Activated CD8-positive, alpha-beta memory T cell treated with anti-CD3 and anti-CD28 coated beads for 36 hours (primary cell): ENCODE data around the gene FLII. TPM values are rescaled to one million over a fixed set of nuclear protein-coding genes. Genes with fewer than 3 reads are reported as not detected.
"Not testable (repeated sequence)": the region's sequence is repeated elsewhere in the genome, so short reads cannot be mapped to it uniquely, and the experiment has no call there.

ENCODE experiments used
- CTCF ChIA-PET: fragments of 350-600 bp; sonication (Branson Sonifier 250); formaldehyde crosslinking; loops from one replicate; lab custom pipeline; 2021; ENCODE audit warnings: antibody characterized with exemption; lab: Charles Lee
- POLR2A ChIA-PET: fragments of 350-600 bp; sonication (Branson Sonifier 250); formaldehyde crosslinking; loops from one replicate; lab custom pipeline; 2021; ENCODE audit warnings: antibody characterized with exemption; lab: Charles Lee
- total RNA-seq, 2 experiments: library from RNA; stranded (reverse); gene quantifications; one replicate each; pipeline ENCODE4 v1.2.3, GENCODE V29; 2021

Gene FLII
- 100 to 1,000 TPM; 264 to 279 TPM for total RNA-seq

DNA sequence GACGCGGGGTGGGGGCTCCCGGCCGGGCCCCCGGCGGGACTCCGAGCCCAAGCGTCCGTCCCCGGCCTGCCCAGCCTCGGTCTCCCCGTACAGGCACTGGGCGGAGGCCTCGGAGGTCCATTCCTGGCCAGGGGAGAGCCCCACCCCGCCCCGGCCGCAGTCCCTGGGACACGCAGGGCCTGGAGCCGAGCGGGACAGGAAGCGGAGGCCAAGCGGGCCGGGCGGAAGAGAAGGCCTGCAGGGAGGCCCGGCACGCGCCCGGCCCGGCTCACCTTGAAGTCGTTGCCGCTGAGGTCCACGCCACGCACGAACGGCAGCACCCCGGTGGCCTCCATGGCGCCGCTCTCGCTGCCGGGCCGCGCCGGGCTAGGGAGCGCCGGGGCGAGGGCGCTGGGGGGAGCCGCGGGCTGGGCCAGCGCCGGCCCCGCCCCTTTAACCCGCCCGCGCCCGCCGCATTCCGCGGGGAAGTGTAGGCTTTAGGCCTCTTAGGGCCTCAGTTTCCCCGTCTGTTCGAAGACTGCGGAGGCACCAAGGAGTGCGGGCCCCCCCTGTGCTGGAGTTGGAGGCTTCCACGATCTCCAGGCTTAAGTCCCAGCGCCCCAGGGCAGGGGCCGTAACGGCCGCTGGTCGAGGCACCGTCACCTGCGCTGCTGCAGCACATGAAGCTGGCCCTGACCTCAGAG, at the start of gene FLII:
Gene FLII (minus strand): TSS at position 383 of the 683 bp plus-strand sequence. CDS start 48 bp downstream, at position 335.
- CTCF ChIA-PET = interaction anchor here (1.1 kb wide), 1 partner anchor 10 kb away, joined by 4 read pairs; no protein-coding TSS in a partner anchor
- POLR2A ChIA-PET = interaction anchor here (0.7 kb wide), 2 partner anchors 56 to 635 kb away, joined by 3 to 4 read pairs; partner anchors contain the start of gene TOP3A

- POLR2A ChIA-PET = not testable (repeated sequence)
Observed at GRCh38 chr17:18303206-18303605, 44.7 kb upstream of the FLII start.

DNA sequence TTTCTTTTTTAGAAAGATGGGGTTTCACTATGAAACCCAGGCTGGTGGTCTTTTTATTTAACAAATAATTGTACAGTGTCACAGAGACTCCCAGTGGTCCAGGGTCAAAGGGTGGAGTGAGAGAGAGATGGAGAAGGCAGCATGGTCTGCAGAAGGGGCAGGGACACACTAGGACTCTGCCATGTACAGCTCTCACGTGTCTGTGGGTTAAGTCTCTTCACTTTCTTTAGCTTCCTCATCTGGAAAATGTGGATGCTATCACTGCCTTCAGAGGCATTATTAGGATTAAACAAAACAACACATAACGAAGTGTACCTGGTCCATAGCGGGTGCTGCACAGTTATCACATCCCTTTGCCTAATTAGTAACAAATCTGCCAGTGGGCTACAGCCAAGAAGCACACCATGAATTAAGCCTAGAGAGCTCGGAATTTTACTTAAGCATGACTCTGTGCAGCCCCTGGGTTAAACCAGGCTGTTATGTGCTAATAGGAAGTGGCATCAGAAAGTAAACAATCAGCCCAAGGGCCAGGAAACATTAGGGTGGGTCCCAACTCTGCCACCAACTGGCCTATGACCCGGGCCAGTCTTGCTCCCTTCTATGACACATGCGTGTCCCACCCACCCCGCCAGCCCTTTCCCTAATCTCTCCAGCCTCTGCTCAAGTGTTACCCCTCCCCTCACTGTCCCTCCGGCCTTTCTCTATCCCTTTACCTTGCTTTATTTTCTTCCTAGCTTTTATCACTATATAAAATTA, 42.4 kb upstream of the FLII start:
- POLR2A ChIA-PET = no interaction called here
- CTCF ChIA-PET = no interaction called here

More at GRCh38 chr17:18303206-18303605, 44.7 kb upstream of the FLII start:
- CTCF ChIA-PET = interaction anchor here (0.6 kb wide), 1 partner anchor 190 kb away, joined by 4 read pairs; no protein-coding TSS in a partner anchor

DNA sequence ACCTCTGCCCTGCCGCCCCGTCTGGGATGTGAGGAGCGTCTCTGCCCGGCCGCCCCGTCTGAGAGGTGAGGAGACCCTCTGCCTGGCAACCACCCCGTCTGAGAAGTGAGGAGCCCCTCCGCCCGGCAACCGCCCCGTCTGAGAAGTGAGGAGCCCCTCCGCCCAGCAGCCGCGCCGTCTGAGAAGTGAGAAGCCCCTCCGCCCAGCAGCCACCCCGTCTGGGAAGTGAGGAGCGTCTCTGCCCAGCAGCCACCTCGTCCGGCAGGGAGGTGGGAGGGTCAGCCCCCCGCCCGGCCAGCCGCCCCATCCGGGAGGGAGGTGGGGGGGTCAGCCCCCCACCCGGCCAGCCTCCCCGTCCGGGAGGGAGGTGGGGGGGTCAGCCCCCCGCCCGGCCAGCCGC, 39.5 kb upstream of the FLII start:
- CTCF ChIA-PET, POLR2A ChIA-PET: not testable (repeated sequence)

DNA sequence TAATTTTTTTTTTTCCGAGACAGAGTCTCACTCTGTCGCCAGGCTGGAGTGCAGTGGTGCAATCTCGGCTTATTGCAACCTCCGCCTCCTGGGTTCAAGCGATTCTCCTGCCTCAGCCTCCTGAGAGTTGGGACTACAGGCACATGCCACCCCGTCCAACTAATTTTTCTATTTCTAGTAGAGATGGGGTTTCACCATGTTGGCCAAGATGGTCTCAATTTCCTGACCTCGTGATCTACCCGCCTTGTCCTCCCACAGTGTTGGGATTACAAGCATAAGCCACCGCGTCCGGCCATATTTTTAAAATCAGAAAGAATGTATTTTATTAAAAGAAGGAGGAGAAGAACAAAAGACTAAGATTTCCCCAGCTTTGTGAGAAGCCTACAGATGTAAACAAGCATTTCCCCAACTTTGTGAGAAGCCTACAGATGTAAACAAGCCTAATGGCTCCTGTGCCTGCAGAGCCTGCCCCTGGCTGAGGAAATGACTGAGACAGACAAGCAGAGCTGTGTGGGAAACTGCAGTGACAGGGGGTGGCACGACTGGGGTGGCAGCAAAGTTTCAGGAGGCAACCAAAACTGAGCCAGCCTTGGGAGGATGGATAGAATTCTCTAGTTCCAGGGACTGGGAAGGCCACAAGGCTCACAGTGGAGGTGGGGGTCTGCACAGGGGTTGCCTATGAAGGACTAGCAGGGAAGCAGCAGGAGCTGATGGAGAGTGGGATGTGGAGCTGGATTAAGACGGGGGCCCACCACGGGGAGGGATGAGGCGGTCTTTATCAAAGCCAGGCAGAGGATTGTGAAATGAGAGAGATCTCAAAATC, 33.4 kb upstream of the FLII start:
- POLR2A ChIA-PET = no interaction called here
- CTCF ChIA-PET = no interaction called here

GRCh38 chr17:18285296-18285695, 26.8 kb upstream of the FLII start:
- CTCF ChIA-PET = interaction anchor here (0.7 kb wide), 1 partner anchor 50 kb away, joined by 4 read pairs; no protein-coding TSS in a partner anchor
- POLR2A ChIA-PET = no interaction called here

- POLR2A ChIA-PET = interaction anchor here (0.6 kb wide), 1 partner anchor 52 kb away, joined by 3 read pairs; no protein-coding TSS in a partner anchor
- CTCF ChIA-PET = no interaction called here
Observed at GRCh38 chr17:18281788-18282187, 23.2 kb upstream of the FLII start.

GRCh38 chr17:18280766-18281371, 22.3 kb upstream of the FLII start:
- POLR2A ChIA-PET = no interaction called here

GRCh38 chr17:18280249-18280648, 21.7 kb upstream of the FLII start:
- ChIA-PET POLR2A (no interaction called here), CTCF (no interaction called here)

More at GRCh38 chr17:18280766-18281371, 22.3 kb upstream of the FLII start:
- CTCF ChIA-PET = no interaction called here

- ChIA-PET POLR2A (no interaction called here), CTCF (no interaction called here)
Observed at GRCh38 chr17:18278867-18279266, 20.3 kb upstream of the FLII start.

- CTCF ChIA-PET = no interaction called here
- POLR2A ChIA-PET = interaction anchor here (0.6 kb wide), 1 partner anchor 60 kb away, joined by 4 read pairs; no protein-coding TSS in a partner anchor
Observed at GRCh38 chr17:18277076-18277475, 18.5 kb upstream of the FLII start.

DNA sequence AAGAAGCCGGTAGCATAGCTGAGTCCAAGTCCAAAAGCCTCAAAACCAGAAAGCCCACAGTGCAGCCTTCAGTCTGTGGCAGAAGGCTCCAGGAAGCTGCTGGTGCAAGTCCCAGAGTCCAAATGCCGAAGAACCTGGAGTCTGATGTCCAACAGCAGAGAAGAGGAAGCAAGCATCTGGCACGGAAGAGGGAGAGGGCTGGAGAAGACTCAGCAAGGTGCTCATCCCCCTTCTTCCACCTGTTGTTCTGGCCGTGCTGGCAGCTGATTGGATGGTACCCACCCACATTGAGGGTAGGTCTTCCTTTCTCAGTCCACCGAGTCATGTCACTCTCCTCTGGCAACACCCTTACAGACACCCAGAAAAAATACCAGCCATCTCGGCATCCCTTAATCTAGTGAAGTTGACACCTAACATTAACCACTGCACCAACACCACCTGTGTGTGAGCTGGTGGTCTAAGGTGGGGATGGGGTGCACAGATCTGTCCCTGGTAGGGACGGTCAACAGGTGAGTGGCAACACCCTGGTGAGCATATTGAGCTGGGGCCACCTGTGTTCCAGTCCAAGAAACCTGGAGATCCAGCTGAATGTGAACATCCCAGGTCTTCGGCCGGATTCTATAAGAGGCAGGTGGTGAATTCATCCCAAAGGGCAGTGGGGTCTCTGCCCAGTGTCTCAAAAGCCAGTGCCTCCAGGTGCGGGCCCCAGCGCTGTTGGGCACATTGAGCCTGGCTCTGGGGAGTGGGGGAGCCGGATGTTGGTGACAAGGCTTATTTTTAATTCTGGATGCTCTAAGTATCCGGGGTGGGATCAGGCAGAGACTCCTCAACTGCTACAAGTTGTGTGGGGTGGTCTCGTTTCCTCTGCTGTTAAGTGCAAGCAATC, 11.8 kb upstream of the FLII start:
- ChIA-PET POLR2A (no interaction called here), CTCF (interaction anchor here (1.2 kb wide), 1 partner anchor 23 kb away, joined by 3 read pairs; no protein-coding TSS in a partner anchor)

- CTCF ChIA-PET = interaction anchor here (1.2 kb wide), 1 partner anchor 20 kb away, joined by 6 read pairs; no protein-coding TSS in a partner anchor
Observed at GRCh38 chr17:18267927-18268711, 9.6 kb upstream of the FLII start.

GRCh38 chr17:18267366-18267765, 8.8 kb upstream of the FLII start:
- POLR2A ChIA-PET = interaction anchor here (0.6 kb wide), 1 partner anchor 74 kb away, joined by 3 read pairs; no protein-coding TSS in a partner anchor
- CTCF ChIA-PET = interaction anchor here (1.2 kb wide), 1 partner anchor 19 kb away, joined by 6 read pairs; no protein-coding TSS in a partner anchor

More at GRCh38 chr17:18267927-18268711, 9.6 kb upstream of the FLII start:
- POLR2A ChIA-PET = interaction anchor here (0.6 to 0.8 kb wide), 3 partner anchors 14 to 1015 kb away, joined by 3 read pairs; no protein-coding TSS in a partner anchor

DNA sequence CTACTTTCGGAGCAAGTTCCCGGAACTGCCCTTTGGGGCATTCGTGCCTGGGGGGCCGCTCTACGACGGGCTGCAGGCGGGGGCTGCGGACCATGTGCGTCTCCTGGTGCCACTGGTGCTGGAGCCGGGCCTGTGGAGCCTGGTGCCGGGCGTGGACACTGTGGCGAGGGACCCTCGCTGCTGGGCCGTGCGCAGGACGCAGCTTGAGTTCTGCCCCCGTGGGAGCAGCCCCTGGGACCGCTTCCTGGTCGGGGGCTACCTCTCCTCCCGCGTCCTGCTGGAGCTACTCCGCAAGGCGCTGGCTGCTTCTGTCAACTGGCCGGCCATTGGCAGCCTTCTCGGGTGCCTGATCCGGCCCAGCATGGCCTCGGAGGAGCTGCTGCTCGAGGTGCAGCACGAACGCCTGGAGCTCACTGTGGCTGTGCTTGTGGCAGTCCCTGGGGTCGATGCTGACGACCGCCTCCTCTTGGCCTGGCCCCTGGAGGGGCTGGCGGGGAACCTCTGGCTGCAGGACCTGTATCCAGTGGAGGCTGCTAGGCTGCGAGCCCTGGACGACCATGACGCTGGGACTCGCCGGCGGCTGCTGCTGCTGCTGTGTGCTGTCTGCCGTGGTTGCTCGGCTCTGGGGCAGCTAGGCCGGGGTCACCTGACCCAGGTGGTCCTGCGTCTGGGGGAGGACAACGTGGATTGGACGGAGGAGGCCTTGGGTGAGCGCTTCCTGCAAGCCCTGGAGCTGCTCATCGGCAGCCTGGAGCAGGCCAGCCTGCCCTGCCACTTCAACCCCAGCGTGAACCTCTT, 5.5 kb upstream of the FLII start:
- POLR2A ChIA-PET = interaction anchor here (0.5 kb wide), 1 partner anchor 44 kb away, joined by 12 read pairs; no protein-coding TSS in a partner anchor
- CTCF ChIA-PET = interaction anchor here (0.6 to 1.1 kb wide), 2 partner anchors 15 to 70 kb away, joined by 3 read pairs; no protein-coding TSS in a partner anchor

DNA sequence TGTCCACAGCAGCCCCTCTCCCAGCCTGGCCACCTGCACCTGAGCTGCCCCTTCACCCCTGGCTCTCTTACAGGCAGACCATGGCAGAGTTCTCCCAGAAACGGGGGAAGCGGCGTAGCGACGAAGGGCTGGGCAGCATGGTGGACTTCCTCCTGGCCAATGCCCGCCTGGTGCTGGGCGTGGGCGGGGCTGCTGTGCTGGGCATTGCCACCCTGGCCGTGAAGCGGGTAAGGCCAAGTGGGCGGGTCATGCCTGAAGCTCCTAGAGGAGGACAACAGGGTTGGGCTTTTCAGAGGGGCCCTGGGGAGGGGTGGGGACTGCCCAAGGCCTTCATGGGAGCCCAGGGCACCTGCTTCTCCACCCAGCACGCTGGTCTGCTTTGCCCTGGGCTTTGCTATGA, 4.1 kb upstream of the FLII start:
- CTCF ChIA-PET = interaction anchor here (1.2 kb wide), 1 partner anchor 14 kb away, joined by 3 read pairs; no protein-coding TSS in a partner anchor
- POLR2A ChIA-PET = no interaction called here
